MM.1S (cell line): ENCODE results near the gene MEGF8.

ENCODE experiments used
- DNase-seq: peaks from one replicate; pipeline ENCODE4 v3.0.0-alpha.2; 2015
- H2AFZ ChIP-seq: fragments of 300-600 bp; sonication (generic); 2 replicates; pipeline ENCODE4 v1.6.0; 2016; ENCODE audit warnings: antibody characterized with exemption, low read length
- H3F3A ChIP-seq: fragments of 300-600 bp; sonication (generic); 2 replicates; pipeline ENCODE4 v1.6.1; 2016; ENCODE audit warnings: mild to moderate bottlenecking, antibody characterized with exemption, low read length, moderate library complexity, mixed read lengths; ENCODE audit not compliant: insufficient read depth
- H3K27ac ChIP-seq: fragments of 300-600 bp; sonication (generic); 2 replicates; pipeline ENCODE4 v1.5.1; 2016; ENCODE audit warnings: mild to moderate bottlenecking, low read length
- H3K27me3 ChIP-seq: fragments of 300-600 bp; sonication (generic); replicated peaks from 2 replicates; pipeline ENCODE4 v1.6.0; 2016; ENCODE audit warnings: low read length; ENCODE audit not compliant: insufficient read depth
- H3K36me3 ChIP-seq: fragments of 300-600 bp; sonication (generic); replicated peaks from 2 replicates; pipeline ENCODE4 v1.6.1; 2016; ENCODE audit warnings: mild to moderate bottlenecking, low read length, mixed read lengths; ENCODE audit not compliant: insufficient read depth
- H3K4me1 ChIP-seq: fragments of 300-600 bp; sonication (generic); 2 replicates; pipeline ENCODE4 v1.6.1; 2016; ENCODE audit warnings: low read length, mixed read lengths
- H3K4me2 ChIP-seq: fragments of 300-600 bp; sonication (generic); 2 replicates; pipeline ENCODE4 v1.6.0; 2016; ENCODE audit warnings: low read depth, low read length
- H3K4me3 ChIP-seq: fragments of 300-600 bp; sonication (generic); 2 replicates; pipeline ENCODE4 v1.5.1; 2016; ENCODE audit warnings: low read length, mixed read lengths
- H3K79me2 ChIP-seq: fragments of 300-600 bp; sonication (generic); 2 replicates; pipeline ENCODE4 v1.6.1; 2016; ENCODE audit warnings: mixed run types, low read length, mixed read lengths
- H3K9ac ChIP-seq: fragments of 300-600 bp; sonication (generic); 2 replicates; pipeline ENCODE4 v1.6.1; 2016; ENCODE audit warnings: low read length, mixed read lengths
- H3K9me2 ChIP-seq: fragments of 300-600 bp; sonication (generic); replicated peaks from 2 replicates; pipeline ENCODE4 v1.6.1; 2016; ENCODE audit warnings: mild to moderate bottlenecking, low read length, mixed read lengths; ENCODE audit not compliant: insufficient read depth
- H3K9me3 ChIP-seq: fragments of 300-600 bp; sonication (generic); replicated peaks from 2 replicates; pipeline ENCODE4 v1.6.1; 2016; ENCODE audit warnings: mild to moderate bottlenecking, low read length, mixed read lengths; ENCODE audit not compliant: insufficient read depth
- H4K20me1 ChIP-seq: fragments of 300-600 bp; sonication (generic); 2 replicates; pipeline ENCODE4 v1.6.1; 2016; ENCODE audit warnings: mild to moderate bottlenecking, low read length, moderate library complexity, mixed read lengths; ENCODE audit not compliant: insufficient read depth
- CTCF ChIP-seq: fragments of 300-600 bp; sonication (generic); IDR thresholded peaks from 2 replicates; pipeline ENCODE4 v1.5.1; 2016; ENCODE audit warnings: antibody characterized with exemption, low read length, mixed read lengths
- EZH2 ChIP-seq: fragments of 300-600 bp; sonication (generic); optimal IDR thresholded peaks from 2 replicates; pipeline ENCODE3; 2017; ENCODE audit warnings: low read depth, mild to moderate bottlenecking, antibody characterized with exemption, low read length, mixed read lengths
- EZH2phosphoT487 ChIP-seq: fragments of 300-600 bp; sonication (generic); IDR thresholded peaks from 2 replicates; pipeline ENCODE4 v1.6.1; 2018; ENCODE audit warnings: antibody characterized with exemption, low read length

Gene MEGF8

GRCh38 chr19:42344336-42344893, 19.0 kb downstream of the MEGF8 start:
- Histone ChIP-seq H3K27ac (no peak overlapping the region), H3F3A (no peaks in the 10 kb centered on the region), H3K36me3 (no peaks in the 10 kb centered on the region), H3K4me2 (no peak overlapping the region), H3K27me3 (no peaks in the 10 kb centered on the region), H4K20me1 (no peaks in the 10 kb centered on the region), H3K4me3 (no peak overlapping the region), H3K9ac (no peak overlapping the region), H2AFZ (no peak overlapping the region), H3K4me1 (no peaks in the 10 kb centered on the region), H3K9me3 (no peaks in the 10 kb centered on the region), H3K79me2 (no peaks in the 10 kb centered on the region), H3K9me2 (no peaks in the 10 kb centered on the region)
- DNase-seq, result no peak
- TF ChIP-seq CTCF, result no peak
- no peak for TF ChIP-seq EZH2phosphoT487
- TF ChIP-seq EZH2, result no peak

GRCh38 chr19:42345191-42345812, 19.9 kb downstream of the MEGF8 start:
- TF ChIP-seq CTCF, result no peak
- TF ChIP-seq EZH2, result no peak
- Histone ChIP-seq H3K4me2 (no peak overlapping the region), H3K4me3 (no peak overlapping the region), H3K9me3 (no peaks in the 10 kb centered on the region), H3K9me2 (no peaks in the 10 kb centered on the region), H2AFZ (no peak overlapping the region), H3K79me2 (no peaks in the 10 kb centered on the region), H3K9ac (no peak overlapping the region), H3K4me1 (no peaks in the 10 kb centered on the region), H3K27me3 (no peaks in the 10 kb centered on the region), H3K36me3 (no peaks in the 10 kb centered on the region), H3K27ac (no peak overlapping the region), H4K20me1 (no peaks in the 10 kb centered on the region), H3F3A (no peaks in the 10 kb centered on the region)
- DNase-seq, result no peak

GRCh38 chr19:42348211-42348610, 22.8 kb downstream of the MEGF8 start:
- no peak for DNase-seq
- H2AFZ ChIP-seq, result no peak overlapping the region
- H3K36me3 ChIP-seq, result no peaks in the 10 kb centered on the region
- no peak overlapping the region for H3K4me3 ChIP-seq
- H3K27ac ChIP-seq, result no peak overlapping the region
- H3K9me2 ChIP-seq, result no peaks in the 10 kb centered on the region
- no peak overlapping the region for H3K4me2 ChIP-seq
- no peaks in the 10 kb centered on the region for H3K4me1 ChIP-seq
- H3F3A ChIP-seq, result no peaks in the 10 kb centered on the region
- no peaks in the 10 kb centered on the region for H3K27me3 ChIP-seq
- H3K79me2 ChIP-seq, result no peaks in the 10 kb centered on the region
- no peak for TF ChIP-seq EZH2phosphoT487
- H3K9ac ChIP-seq, result no peak overlapping the region
- no peaks in the 10 kb centered on the region for H4K20me1 ChIP-seq
- H3K9me3 ChIP-seq, result no peaks in the 10 kb centered on the region

GRCh38 chr19:42349378-42350107, 24.1 kb downstream of the MEGF8 start:
- Histone ChIP-seq H3K9me2 (no peaks in the 10 kb centered on the region), H3F3A (no peaks in the 10 kb centered on the region), H3K4me2 (no peak overlapping the region), H2AFZ (no peak overlapping the region), H3K79me2 (no peaks in the 10 kb centered on the region), H3K4me3 (no peak overlapping the region), H3K9ac (no peak overlapping the region), H3K36me3 (no peaks in the 10 kb centered on the region), H4K20me1 (no peaks in the 10 kb centered on the region), H3K27me3 (no peaks in the 10 kb centered on the region), H3K4me1 (no peaks in the 10 kb centered on the region), H3K27ac (no peak overlapping the region), H3K9me3 (no peaks in the 10 kb centered on the region)
- TF ChIP-seq EZH2phosphoT487, result no peak
- TF ChIP-seq CTCF, result no peak
- no peak for TF ChIP-seq EZH2
- DNase-seq, result no peak
